Pancreas (tissue), 10 donors: ENCODE results near the gene CARD9. TPM values are rescaled to one million over a fixed set of nuclear protein-coding genes. Genes with fewer than 3 reads are reported as not detected.

Source experiments
- ATAC-seq, 4 donors: fragments of 200-7000 bp; cut with Tn5 transposase; one replicate each; pipeline versions ENCODE4 v1.8.0 to v1.9.1; 2020; ENCODE audit warnings: mild to moderate bottlenecking in 4 of 4, moderate library complexity in 4 of 4
- DNase-seq, 6 donors: peaks; one replicate each; pipeline ENCODE4 v3.0.0-alpha.2; 2020
- FAIRE-seq: peaks from 2 replicates; lab custom pipeline; 2012; peaks lifted over from hg19 to GRCh38; lab: Jason Lieb, UNC
- H3K27ac ChIP-seq, 4 donors: fragments of 200-600 bp; sonication (generic); 1 replicate in 3 of 4; 2 replicates in 1 of 4; pipeline versions ENCODE4 v1.5.0 to v1.8.0; 2020
- H3K27me3 ChIP-seq, 4 donors: fragments of 200-600 bp; one replicate each; pipeline ENCODE4 v1.8.0; 2021
- H3K36me3 ChIP-seq, 3 donors: fragments of 200-600 bp; sonication (generic) in 1 of 3; one replicate each; pipeline versions ENCODE4 v1.5.0 to v1.8.0; 2020 to 2021
- H3K4me1 ChIP-seq, 3 donors: fragments of 200-600 bp; one replicate each; pipeline ENCODE4 v1.8.0; 2021
- H3K4me3 ChIP-seq, 4 donors: fragments of 200-600 bp; sonication (generic) in 2 of 4; one replicate each; pipeline versions ENCODE4 v1.5.0 to v1.8.0; 2020 to 2021
- H3K9me3 ChIP-seq, 4 donors: fragments of 200-600 bp; one replicate each; pipeline ENCODE4 v1.8.0; 2021
- WGBS, 2 donors: extraction: QIAGEN DNeasy Blood & Tissue Kit; methylation state at CpG; one replicate each; pipeline ENCODE4 v1.1.7; 2013; 5-methylcytosine and 5-hydroxymethylcytosine counted together
- intact Hi-C, 3 donors: fragments of 100-400 bp; cut with DNase I; formaldehyde crosslinking; loops; one replicate each; pipeline versions ENCODE4 v1.11.1 to v1.14.2; 2022
- polyA plus RNA-seq, 2 donors: library from polyadenylated mRNA; stranded (reverse); fragments of 200-250 nt; gene quantifications; one replicate each; pipeline ENCODE4 v1.2.3, GENCODE V29; 2013
- total RNA-seq, 6 donors: library from RNA; stranded (reverse); fragmentation: NEBNext Ultra II Directional in 4 of 6; extraction: Animal tissue kit (Norgen Biotek cat#: 25700) in 4 of 6; gene quantifications; one replicate each; pipeline versions ENCODE4 v1.2.1 to v1.2.4, GENCODE V29; 2021 to 2023
- TF ChIP-seq, protein P1 (sequence below), 4 donors: fragments of 200-600 bp; sonication (generic) in 3 of 4; IDR thresholded peaks; one replicate each; pipeline versions ENCODE4 v1.5.0 to v1.8.0; 2021; ENCODE audit warnings: antibody characterized with exemption in 4 of 4
- donor health status: healthy with polysubstance abuse.
- donor health status: DM: no; HTN: no; CAD: no; lungs with moderate emphysema.
- donor health status: DM: no; HTN: no; CAD: no.
- donor health status: control.
- donor health status: control.
- donor health status: Bipolar disorder and iron deficiency.
- donor health status: DM: yes; HTN: yes; CAD: no.
- donor health status: DM: no; HTN: no; CAD: no.
- donor health status: DM: no; HTN: no; CAD: no.
- donor health status: DM: yes; HTN: yes; CAD: no.

The CARD9 gene
- total and polyA plus RNA-seq, 8 donors: 0.23 to 5.1 (median 1.1) TPM

DNA sequence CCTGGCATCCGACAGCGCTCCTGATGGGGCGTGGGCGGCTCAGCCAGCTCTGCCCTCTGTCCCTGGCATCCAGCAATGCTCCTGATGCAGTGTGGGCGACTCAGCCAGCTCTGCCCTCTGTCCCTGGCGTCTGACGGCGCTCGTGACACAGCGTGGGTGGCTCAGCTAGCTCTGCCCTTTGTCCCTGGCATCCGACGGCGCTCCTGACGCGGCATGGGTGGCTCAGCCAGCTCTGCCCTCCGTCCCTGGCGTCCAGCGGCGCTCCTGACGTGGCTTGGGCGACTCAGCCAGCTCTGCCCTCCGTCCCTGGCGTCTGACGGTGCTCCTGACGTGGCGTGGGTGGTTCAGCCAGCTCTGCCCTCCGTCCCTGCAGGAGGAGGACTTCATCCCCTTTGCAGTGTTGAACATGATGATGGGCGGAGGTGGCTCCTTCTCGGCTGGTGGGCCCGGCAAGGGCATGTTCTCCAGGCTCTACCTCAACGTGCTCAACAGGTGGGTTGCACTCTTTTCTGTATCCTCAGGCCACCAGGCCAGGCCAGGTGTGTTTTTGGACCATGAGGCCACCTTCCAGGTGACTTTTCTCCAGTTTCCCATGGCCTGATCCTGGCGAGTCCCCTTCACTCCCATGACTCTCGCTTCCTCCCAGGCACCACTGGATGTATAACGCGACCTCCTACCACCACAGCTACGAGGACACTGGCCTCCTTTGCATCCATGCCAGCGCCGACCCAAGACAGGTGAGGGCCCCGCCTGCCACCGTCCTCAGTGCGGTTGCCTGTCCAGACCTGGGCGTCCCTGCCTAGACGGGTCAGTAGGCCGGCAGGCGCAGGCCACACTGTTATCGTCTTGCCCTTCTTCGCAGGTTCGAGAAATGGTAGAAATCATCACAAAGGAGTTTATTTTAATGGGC lies 45.0 kb upstream of the CARD9 start:
- FAIRE-seq: no peak
- 92% methylated on average over 48 of the region's 48 CpGs for WGBS, 2 donors
- peak in 2 of 6 donors; percentile 17 to 60 for DNase-seq
- ATAC-seq: no peak
- H3K27ac ChIP-seq: no peak overlapping the region
- H3K27me3 ChIP-seq: no peaks in the 10 kb centered on the region
- no peaks in the 10 kb centered on the region for H3K4me1 ChIP-seq
- no peaks in the 10 kb centered on the region for H3K9me3 ChIP-seq
- H3K4me3 ChIP-seq: no peak overlapping the region
- intact Hi-C loops: no loop called here
- TF ChIP-seq, protein P1, sequence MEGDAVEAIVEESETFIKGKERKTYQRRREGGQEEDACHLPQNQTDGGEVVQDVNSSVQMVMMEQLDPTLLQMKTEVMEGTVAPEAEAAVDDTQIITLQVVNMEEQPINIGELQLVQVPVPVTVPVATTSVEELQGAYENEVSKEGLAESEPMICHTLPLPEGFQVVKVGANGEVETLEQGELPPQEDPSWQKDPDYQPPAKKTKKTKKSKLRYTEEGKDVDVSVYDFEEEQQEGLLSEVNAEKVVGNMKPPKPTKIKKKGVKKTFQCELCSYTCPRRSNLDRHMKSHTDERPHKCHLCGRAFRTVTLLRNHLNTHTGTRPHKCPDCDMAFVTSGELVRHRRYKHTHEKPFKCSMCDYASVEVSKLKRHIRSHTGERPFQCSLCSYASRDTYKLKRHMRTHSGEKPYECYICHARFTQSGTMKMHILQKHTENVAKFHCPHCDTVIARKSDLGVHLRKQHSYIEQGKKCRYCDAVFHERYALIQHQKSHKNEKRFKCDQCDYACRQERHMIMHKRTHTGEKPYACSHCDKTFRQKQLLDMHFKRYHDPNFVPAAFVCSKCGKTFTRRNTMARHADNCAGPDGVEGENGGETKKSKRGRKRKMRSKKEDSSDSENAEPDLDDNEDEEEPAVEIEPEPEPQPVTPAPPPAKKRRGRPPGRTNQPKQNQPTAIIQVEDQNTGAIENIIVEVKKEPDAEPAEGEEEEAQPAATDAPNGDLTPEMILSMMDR (IDR thresholded peaks at IDR 0.05): no peak
- H3K36me3 ChIP-seq: peaks cover 0 to 87% (median 43%) of the 10 kb centered on the region in 3 donors

DNA sequence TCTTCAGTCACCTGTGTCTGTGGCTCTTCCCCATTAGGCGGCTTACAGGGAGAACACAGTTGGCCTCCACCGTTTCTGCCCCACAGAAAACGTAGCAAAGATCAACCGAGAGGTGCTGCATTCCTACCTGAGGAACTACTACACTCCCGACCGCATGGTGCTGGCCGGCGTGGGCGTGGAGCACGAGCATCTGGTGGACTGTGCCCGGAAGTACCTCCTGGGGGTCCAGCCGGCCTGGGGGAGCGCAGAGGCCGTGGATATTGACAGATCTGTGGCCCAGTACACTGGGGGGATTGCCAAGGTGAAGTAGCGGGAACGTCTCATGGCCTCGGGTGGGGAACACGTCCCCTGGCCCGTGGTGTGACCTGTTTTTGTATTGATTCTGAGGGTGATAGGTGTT lies 43.4 kb upstream of the CARD9 start:
- no peaks in the 10 kb centered on the region for H3K27me3 ChIP-seq
- 88 to 90% methylated on average over 19 of the region's 19 CpGs for WGBS, 2 donors
- no peak overlapping the region for H3K4me3 ChIP-seq
- peak in 1 of 6 donors; percentile 35 for DNase-seq
- TF ChIP-seq, protein P1 (IDR thresholded peaks at IDR 0.05): no peak
- H3K27ac ChIP-seq: no peak overlapping the region
- peaks cover 0 to under 1% (median 0%) of the 10 kb centered on the region in 3 donors for H3K4me1 ChIP-seq
- ATAC-seq: no peak
- intact Hi-C loops: no loop called here
- peaks cover 0 to 73% (median 32%) of the 10 kb centered on the region in 3 donors for H3K36me3 ChIP-seq
- FAIRE-seq: no peak
- H3K9me3 ChIP-seq: no peaks in the 10 kb centered on the region

DNA sequence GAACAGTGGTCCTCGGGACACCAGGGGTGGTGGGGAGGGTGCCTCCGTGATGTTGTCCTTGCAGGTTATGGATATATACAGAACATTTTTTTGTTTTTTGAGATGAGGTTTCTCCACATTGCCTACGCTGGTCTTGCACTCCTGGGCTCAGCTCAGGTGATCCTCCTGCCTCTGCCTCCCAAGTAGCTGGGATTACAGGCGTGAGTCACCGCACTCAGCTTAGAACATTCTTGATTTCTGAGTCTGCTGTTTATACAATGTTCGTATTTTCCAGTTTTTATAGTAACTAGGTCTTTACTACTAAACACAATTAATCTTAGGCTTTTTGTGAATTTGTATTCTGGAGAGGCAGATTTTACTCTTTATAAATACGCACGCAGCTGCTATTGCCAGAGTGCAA lies 43.0 kb upstream of the CARD9 start:
- ATAC-seq: no peak
- peaks cover 0 to 5% (median 4%) of the 10 kb centered on the region in 3 donors for H3K4me1 ChIP-seq
- H3K9me3 ChIP-seq: no peaks in the 10 kb centered on the region
- no peak overlapping the region for H3K4me3 ChIP-seq
- TF ChIP-seq, protein P1 (IDR thresholded peaks at IDR 0.05): no peak
- peaks cover 0 to 68% (median 30%) of the 10 kb centered on the region in 3 donors for H3K36me3 ChIP-seq
- WGBS, 2 donors: 95 to 96% methylated on average over 8 of the region's 8 CpGs
- no peak for FAIRE-seq
- no peak overlapping the region for H3K27ac ChIP-seq
- H3K27me3 ChIP-seq: no peaks in the 10 kb centered on the region
- no peak for DNase-seq
- intact Hi-C loops: no loop called here

DNA sequence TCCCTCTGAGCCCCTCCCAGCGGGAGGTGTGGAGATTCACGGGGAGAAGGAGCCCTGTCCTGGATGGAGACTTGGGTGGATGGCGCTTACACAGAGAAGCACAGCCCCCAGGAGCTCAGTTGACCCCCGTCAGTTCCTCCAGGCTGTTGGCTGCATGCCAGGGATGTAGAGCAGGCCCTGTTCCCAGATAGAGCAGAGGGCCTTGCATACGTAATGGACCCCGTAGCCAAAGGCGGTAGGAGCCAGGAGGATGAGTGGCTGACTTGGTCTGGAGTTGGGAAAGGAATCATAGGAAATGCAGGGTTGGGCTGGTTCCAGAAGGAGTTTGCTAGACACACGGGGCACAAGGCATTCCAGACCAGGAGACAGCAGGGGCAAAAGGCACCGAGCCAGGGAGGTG lies 39.5 kb upstream of the CARD9 start:
- H3K4me3 ChIP-seq: no peak overlapping the region
- intact Hi-C loops: no loop called here
- no peaks in the 10 kb centered on the region for H3K9me3 ChIP-seq
- H3K4me1 ChIP-seq: peaks cover 0 to 15% (median 13%) of the 10 kb centered on the region in 3 donors
- H3K36me3 ChIP-seq: peaks cover 0 to 42% (median 13%) of the 10 kb centered on the region in 3 donors
- ATAC-seq: no peak
- DNase-seq: peak in 2 of 6 donors; percentile 53 to 63
- no peak overlapping the region for H3K27ac ChIP-seq
- TF ChIP-seq, protein P1 (IDR thresholded peaks at IDR 0.05): no peak
- no peak for FAIRE-seq
- WGBS, 2 donors: 75 to 76% methylated on average over 9 of the region's 9 CpGs
- no peaks in the 10 kb centered on the region for H3K27me3 ChIP-seq

DNA sequence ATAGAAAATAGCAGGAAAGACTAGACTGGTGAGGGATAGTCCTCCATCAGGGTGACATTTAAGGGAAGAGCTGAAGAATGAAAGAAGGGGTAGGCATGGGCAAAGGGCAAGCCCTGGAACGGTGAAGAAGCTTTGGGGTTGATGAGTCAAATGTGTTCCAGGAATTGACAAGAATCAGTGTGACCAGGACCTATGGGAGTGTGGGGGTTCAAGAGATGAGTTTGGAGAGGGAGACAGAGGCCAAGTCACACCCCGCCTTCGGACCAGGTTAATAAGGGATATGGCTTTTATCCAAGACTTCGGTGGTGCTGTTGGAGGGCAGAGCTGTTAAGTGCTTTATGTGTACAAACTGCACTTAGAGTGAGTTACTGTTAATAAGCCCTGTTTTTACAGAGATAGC lies 37.9 kb upstream of the CARD9 start:
- TF ChIP-seq, protein P1 (IDR thresholded peaks at IDR 0.05): no peak
- Histone ChIP-seq H3K27me3 (no peaks in the 10 kb centered on the region), H3K36me3 (peaks cover 0 to 34% (median 11%) of the 10 kb centered on the region in 3 donors), H3K27ac (no peak overlapping the region), H3K4me1 (peaks cover 0 to 15% (median 13%) of the 10 kb centered on the region in 3 donors), H3K4me3 (peak overlapping the region; percentile 72 to 97 (median 89)), H3K9me3 (no peaks in the 10 kb centered on the region)
- intact Hi-C loops: no loop called here
- no peak for DNase-seq
- 27 to 29% methylated on average over 4 of the region's 4 CpGs for WGBS, 2 donors
- FAIRE-seq: no peak
- ATAC-seq: no peak
